IMR-90 (cell line): ENCODE results near the gene FOSL2. TPM values are rescaled to one million over a fixed set of nuclear protein-coding genes. Genes with fewer than 3 reads are reported as not detected.

Experiments used
- ATAC-seq: fragments of 200-7000 bp; cut with Tn5 transposase; 2 replicates; pipeline ENCODE4 v1.9.1; 2020; ENCODE audit warnings: low read depth, mild to moderate bottlenecking, moderate library complexity
- BruUV-seq: library from RNA; stranded (reverse); fragments of 400-500 nt; replicated peaks from 2 replicates; lab custom pipeline; 2021; lab: Mats Ljungman, UMichigan
- CTCF ChIA-PET: fragments of 300-600 bp; formaldehyde crosslinking; extraction: SDS; loops from one replicate; lab custom pipeline; 2021; ENCODE audit warnings: antibody characterized with exemption; lab: Yijun Ruan, JAX
- POLR2A ChIA-PET: fragments of 300-600 bp; sonication (Branson Sonifier 250); formaldehyde crosslinking; loops from one replicate; lab custom pipeline; 2022; ENCODE audit warnings: antibody characterized with exemption; ENCODE audit not compliant: unreplicated experiment; lab: Charles Lee
- DNase-seq: peaks from one replicate; pipeline ENCODE4 v3.0.0; 2013
- H2AFZ ChIP-seq: replicated peaks from 2 replicates; pipeline ENCODE3; 2013; ENCODE audit warnings: low read length, mild to moderate bottlenecking; ENCODE audit not compliant: poor library complexity
- H2AK5ac ChIP-seq: 2 replicates; pipeline ENCODE4 v1.6.1; 2013; ENCODE audit warnings: low read depth, low read length, inconsistent platforms
- H2AK9ac ChIP-seq: replicated peaks from 2 replicates; pipeline ENCODE3; 2013; ENCODE audit warnings: mild to moderate bottlenecking, low read depth, low read length, moderate library complexity; ENCODE audit not compliant: poor library complexity
- H2BK120ac ChIP-seq: 2 replicates; pipeline ENCODE4 v1.6.1; 2013; ENCODE audit warnings: low read depth, low read length, inconsistent platforms
- H2BK15ac ChIP-seq: 3 replicates; pipeline ENCODE4 v1.6.1; 2013; ENCODE audit warnings: low read depth, low read length, inconsistent platforms
- H2BK20ac ChIP-seq: 2 replicates; pipeline ENCODE4 v1.6.1; 2013; ENCODE audit warnings: low read depth, mild to moderate bottlenecking, inconsistent platforms, low read length, moderate library complexity
- H2BK5ac ChIP-seq: 2 replicates; pipeline ENCODE4 v1.6.1; 2013; ENCODE audit warnings: mild to moderate bottlenecking, low read depth, low read length, inconsistent platforms; ENCODE audit not compliant: poor library complexity, severe bottlenecking
- H3K14ac ChIP-seq: replicated peaks from 2 replicates; pipeline ENCODE4 v1.6.1; 2013; ENCODE audit warnings: low read depth, low read length, inconsistent platforms
- H3K18ac ChIP-seq: 2 replicates; pipeline ENCODE4 v1.6.1; 2013; ENCODE audit warnings: low read depth, low read length, control low read depth
- H3K23ac ChIP-seq: 2 replicates; pipeline ENCODE4 v1.6.1; 2013; ENCODE audit warnings: low read depth, low read length, inconsistent platforms
- H3K27ac ChIP-seq: 2 replicates; pipeline ENCODE4 v1.5.1; 2013; ENCODE audit warnings: mild to moderate bottlenecking, control low read depth, low read length; ENCODE audit not compliant: insufficient read depth
- H3K27me3 ChIP-seq: 2 replicates; pipeline ENCODE4 v1.6.1; 2013; ENCODE audit warnings: low read length; ENCODE audit not compliant: control insufficient read depth, insufficient read depth
- H3K36me3 ChIP-seq: 2 replicates; pipeline ENCODE4 v1.6.1; 2013; ENCODE audit warnings: low read length, mixed read lengths; ENCODE audit not compliant: control insufficient read depth, insufficient read depth
- H3K4ac ChIP-seq: 2 replicates; pipeline ENCODE4 v1.6.1; 2013; ENCODE audit warnings: low read depth, low read length, inconsistent platforms
- H3K4me1 ChIP-seq: 2 replicates; pipeline ENCODE4 v1.6.1; 2013; ENCODE audit warnings: low read length, mixed read lengths; ENCODE audit not compliant: control insufficient read depth, insufficient read depth
- H3K4me2 ChIP-seq: 2 replicates; pipeline ENCODE4 v1.6.1; 2013; ENCODE audit warnings: low read depth, mild to moderate bottlenecking, control low read depth, low read length, moderate library complexity
- H3K4me3 ChIP-seq: 2 replicates; pipeline ENCODE4 v1.5.1; 2013; ENCODE audit warnings: low read depth, mild to moderate bottlenecking, control low read depth, low read length, moderate library complexity; ENCODE audit not compliant: insufficient read depth
- H3K56ac ChIP-seq: 2 replicates; pipeline ENCODE4 v1.6.1; 2013; ENCODE audit warnings: low read length, inconsistent platforms; ENCODE audit not compliant: insufficient read depth; ENCODE audit errors: extremely low read depth
- H3K79me1 ChIP-seq, 2 experiments: 2 replicates each; pipeline ENCODE4 v1.6.1; 2013; ENCODE audit warnings: low read length in 2 of 2, inconsistent platforms in 1 of 2, low read depth in 1 of 2
- H3K9ac ChIP-seq: 2 replicates; pipeline ENCODE4 v1.6.1; 2013; ENCODE audit warnings: low read depth, low read length, control low read depth
- H3K9me1 ChIP-seq: 2 replicates; pipeline ENCODE4 v1.6.1; 2013; ENCODE audit warnings: low read length, inconsistent platforms; ENCODE audit not compliant: insufficient read depth
- H3K9me3 ChIP-seq: 2 replicates; pipeline ENCODE4 v1.6.1; 2013; ENCODE audit warnings: low read length; ENCODE audit not compliant: control insufficient read depth, insufficient read depth
- H4K20me1 ChIP-seq: 2 replicates; pipeline ENCODE4 v1.6.1; 2013; ENCODE audit warnings: low read length, inconsistent platforms; ENCODE audit not compliant: insufficient read depth
- H4K5ac ChIP-seq: 2 replicates; pipeline ENCODE4 v1.6.1; 2013; ENCODE audit warnings: mild to moderate bottlenecking, low read depth, low read length, control low read depth
- H4K8ac ChIP-seq, 2 experiments: 2 replicates each; pipeline ENCODE4 v1.6.1; 2013; ENCODE audit warnings: low read depth in 2 of 2, low read length in 2 of 2, control low read depth in 1 of 2, inconsistent platforms in 1 of 2
- H4K91ac ChIP-seq: 2 replicates; pipeline ENCODE4 v1.6.1; 2013; ENCODE audit warnings: low read depth, low read length, inconsistent platforms; ENCODE audit not compliant: insufficient read depth
- BHLHE40 ChIP-seq: fragments of 150-350 bp; IDR thresholded peaks from 2 replicates; pipeline ENCODE4 v1.6.1; 2016; ENCODE audit warnings: mild to moderate bottlenecking, low read depth, low read length
- CEBPB ChIP-seq: IDR thresholded peaks from 2 replicates; pipeline ENCODE4 v1.6.1; 2012; ENCODE audit warnings: low read depth, low read length, improper control_type of control experiment
- CHD1 ChIP-seq: IDR thresholded peaks from 2 replicates; pipeline ENCODE4 v1.6.1; 2012; ENCODE audit warnings: low read depth, low read length, improper control_type of control experiment
- CTCF ChIP-seq: conservative IDR thresholded peaks from 2 replicates; pipeline ENCODE4 v1.5.1; 2012; ENCODE audit warnings: mild to moderate bottlenecking, low read depth, low read length, improper control_type of control experiment
- ELK1 ChIP-seq: fragments of 150-350 bp; IDR thresholded peaks from 2 replicates; pipeline ENCODE4 v1.6.1; 2016; ENCODE audit warnings: low read depth, mild to moderate bottlenecking, low read length, moderate library complexity, borderline replicate concordance
- FOS ChIP-seq: fragments of 150-350 bp; IDR thresholded peaks from 2 replicates; pipeline ENCODE4 v1.6.1; 2016; ENCODE audit warnings: low read depth, low read length
- MAFK ChIP-seq: IDR thresholded peaks from 2 replicates; pipeline ENCODE4 v1.6.1; 2012; ENCODE audit warnings: low read depth, low read length, improper control_type of control experiment
- MAZ ChIP-seq: IDR thresholded peaks from 2 replicates; pipeline ENCODE4 v1.6.1; 2012; ENCODE audit warnings: low read depth, mild to moderate bottlenecking, low read length, improper control_type of control experiment, moderate library complexity, borderline replicate concordance
- MXI1 ChIP-seq: IDR thresholded peaks from 2 replicates; pipeline ENCODE4 v1.6.1; 2012; ENCODE audit warnings: low read depth, mild to moderate bottlenecking, low read length, moderate library complexity, borderline replicate concordance
- NFE2L2 ChIP-seq: fragments of 150-350 bp; IDR thresholded peaks from 2 replicates; pipeline ENCODE4 v1.6.1; 2016; ENCODE audit warnings: low read depth, mild to moderate bottlenecking, low read length
- POLR2A ChIP-seq: IDR thresholded peaks from 2 replicates; pipeline ENCODE4 v1.6.1; 2012; ENCODE audit warnings: mild to moderate bottlenecking, low read depth, low read length
- RAD21 ChIP-seq: IDR thresholded peaks from 2 replicates; pipeline ENCODE4 v1.6.1; 2012; ENCODE audit warnings: low read length, improper control_type of control experiment
- RCOR1 ChIP-seq: IDR thresholded peaks from 2 replicates; pipeline ENCODE4 v1.6.1; 2012; ENCODE audit warnings: mild to moderate bottlenecking, low read length, improper control_type of control experiment; ENCODE audit not compliant: insufficient replicate concordance
- RFX5 ChIP-seq: IDR thresholded peaks from 2 replicates; pipeline ENCODE4 v1.8.0; 2012; ENCODE audit warnings: low read depth, mild to moderate bottlenecking, low read length, moderate library complexity
- SMC3 ChIP-seq: fragments of 150-350 bp; IDR thresholded peaks from 2 replicates; pipeline ENCODE4 v1.6.1; 2016; ENCODE audit warnings: low read depth, mild to moderate bottlenecking, antibody characterized with exemption, low read length, moderate library complexity
- USF2 ChIP-seq: fragments of 150-350 bp; IDR thresholded peaks from 2 replicates; pipeline ENCODE4 v1.6.1; 2017; ENCODE audit warnings: mild to moderate bottlenecking, antibody characterized with exemption, low read length, low read depth
- WGBS, 2 experiments: methylation state at CpG; one replicate each; pipeline versions ENCODE4 v1.1.5 to v1.1.7; 2013; ENCODE audit warnings: missing lambda C conversion rate in 2 of 2; ENCODE audit not compliant: insufficient read length in 1 of 2; ENCODE audit errors: extremely low coverage in 2 of 2; 5-methylcytosine and 5-hydroxymethylcytosine counted together
- dilution Hi-C: fragments of 300-500 bp; cut with HindIII; formaldehyde crosslinking; loops from one replicate; pipeline ENCODE4 v1.14.3; 2018; ENCODE audit warnings: low sequenced_read_pairs; ENCODE audit not compliant: unreplicated experiment
- in situ Hi-C: fragments of 300-500 bp; cut with MboI; formaldehyde crosslinking; loops from 3 replicates; pipeline ENCODE4 v1.14.3; 2019; ENCODE audit warnings: low sequenced_read_pairs, inconsistent platforms, mixed read lengths
- intact Hi-C: fragments of 100-400 bp; cut with micrococcal nuclease; formaldehyde crosslinking; loops from 2 replicates; pipeline ENCODE4 v1.10.0; 2022
- polyA plus RNA-seq, 3 experiments: library from polyadenylated mRNA; depleted of rRNA; stranded (reverse); fragments of >200 nt; gene quantifications; 2 replicates each; pipeline ENCODE4 v1.2.3, GENCODE V29; 2012; ENCODE audit warnings: low replicate concordance in 1 of 3
- total RNA-seq: library from RNA; depleted of rRNA; stranded (reverse); fragments of >200 nt; gene quantifications from 2 replicates; pipeline ENCODE4 v1.2.3, GENCODE V29; 2012

FOSL2 gene
- total and polyA plus RNA-seq, 2 of the 4 experiments (the other 2 are of a cell fraction) = 31.4 to 46.3 TPM

DNA sequence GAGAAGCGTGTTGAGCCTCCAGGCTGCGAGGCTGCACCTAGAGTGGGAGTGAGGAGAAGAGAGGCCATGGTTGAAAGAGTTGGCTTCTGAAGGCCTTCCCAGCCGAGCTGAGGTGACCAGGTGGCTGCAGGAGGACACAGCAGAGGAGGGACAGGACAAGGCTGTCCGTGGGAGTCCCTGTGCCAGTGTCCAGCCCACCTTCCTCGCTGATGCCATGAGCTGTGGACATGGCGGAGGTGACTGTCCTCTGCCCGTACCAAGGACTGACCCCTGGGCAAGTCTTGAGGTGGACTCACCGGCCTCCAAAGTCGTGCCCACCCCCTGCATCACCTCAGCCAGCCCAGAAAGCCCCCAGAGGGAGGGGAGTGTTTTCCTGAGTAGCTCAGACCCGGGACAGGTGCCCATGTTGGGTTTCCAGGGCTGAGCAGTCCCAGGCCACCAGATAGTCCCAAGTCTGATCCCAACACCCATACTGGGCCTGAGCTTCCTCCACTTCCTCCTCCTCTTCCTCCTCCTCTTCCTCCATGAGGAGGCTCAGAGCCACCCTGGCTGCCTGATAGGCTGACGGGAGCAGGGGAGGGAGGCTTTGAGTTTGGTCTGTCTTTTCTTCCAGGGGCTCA, 43.0 kb upstream of the FOSL2 start:
- H3K36me3 ChIP-seq = no peaks in the 10 kb centered on the region
- no peak overlapping the region; the same call in 1 of the 2 replicates for H3K4ac ChIP-seq
- no peak overlapping the region for H4K91ac ChIP-seq
- no peak overlapping the region for H3K4me3 ChIP-seq
- DNase-seq = no peak
- no peak overlapping the region for H2BK20ac ChIP-seq
- TF ChIP-seq CEBPB = no peak
- TF ChIP-seq RAD21 = no peak
- no peak for TF ChIP-seq MAFK
- TF ChIP-seq BHLHE40 = no peak
- TF ChIP-seq RCOR1 = no peak
- TF ChIP-seq ELK1 = no peak
- no peak for TF ChIP-seq CHD1
- no peak for TF ChIP-seq CTCF
- no peak for TF ChIP-seq USF2
- TF ChIP-seq NFE2L2 = no peak
- no peak for TF ChIP-seq SMC3
- TF ChIP-seq FOS = no peak
- TF ChIP-seq RFX5 = no peak
- no peak for TF ChIP-seq MAZ
- no peak for TF ChIP-seq POLR2A
- TF ChIP-seq MXI1 = no peak
- in situ Hi-C loops (no loop called here), dilution Hi-C loops (no loop called here), intact Hi-C loops (no loop called here)
- peak overlapping the region; percentile 5 for H2AFZ ChIP-seq
- no peak overlapping the region for H4K8ac ChIP-seq
- CTCF ChIA-PET = no interaction called here
- H2BK120ac ChIP-seq = no peak overlapping the region
- H4K5ac ChIP-seq = no peak overlapping the region
- no peak overlapping the region for H3K27ac ChIP-seq
- H2BK5ac ChIP-seq = no peak overlapping the region
- POLR2A ChIA-PET = no interaction called here
- no peaks in the 10 kb centered on the region for H3K27me3 ChIP-seq
- peak overlapping the region; percentile 23; the same call in 1 of the 2 replicates for H2AK5ac ChIP-seq
- ATAC-seq = no peak
- H3K56ac ChIP-seq = no peak overlapping the region
- peaks cover 6% of the 10 kb centered on the region for H3K4me1 ChIP-seq
- no peaks in the 10 kb centered on the region for H3K79me1 ChIP-seq
- H3K9me3 ChIP-seq = no peaks in the 10 kb centered on the region
- H3K23ac ChIP-seq = no peak overlapping the region
- H4K20me1 ChIP-seq = no peaks in the 10 kb centered on the region
- peaks cover 5% of the 10 kb centered on the region for H3K9me1 ChIP-seq
- no peak overlapping the region for H3K14ac ChIP-seq
- no peak overlapping the region for H3K4me2 ChIP-seq
- BruUV-seq = no TSS peak
- H2AK9ac ChIP-seq = no peak overlapping the region
- H2BK15ac ChIP-seq = peak overlapping the region; percentile 50; the same call in 1 of the 3 replicates
- 85% methylated on average over 5 of the region's 11 CpGs; no CpG with 5 or more reads in 1 of the 2 experiments for WGBS, 2 experiments
- H3K18ac ChIP-seq = no peak overlapping the region
- no peak overlapping the region for H3K9ac ChIP-seq
